ENCODE results near the gene SUB1. TPM values are rescaled to one million over a fixed set of nuclear protein-coding genes. Genes with fewer than 3 reads are reported as not detected.

The SUB1 gene
- polyA plus RNA-seq, 1 donor from 2014 or later: 688 TPM

GRCh38 chr5:32581010-32581785, 4.2 kb upstream of the SUB1 start:
- Mint-ChIP-seq H3K27me3 (no peaks in the 10 kb centered on the region), H3K4me1 (peaks cover 54 to 62% (median 61%) of the 10 kb centered on the region in 3 donors), H3K4me3 (peak overlapping the region in 2 of 4 donors; percentile 28 to 73), H3K36me3 (peaks cover 2% of the 10 kb centered on the region), H3K27ac (peak overlapping the region in 2 of 3 donors; percentile 13 to 48), H3K9me3 (no peaks in the 10 kb centered on the region)

DNA sequence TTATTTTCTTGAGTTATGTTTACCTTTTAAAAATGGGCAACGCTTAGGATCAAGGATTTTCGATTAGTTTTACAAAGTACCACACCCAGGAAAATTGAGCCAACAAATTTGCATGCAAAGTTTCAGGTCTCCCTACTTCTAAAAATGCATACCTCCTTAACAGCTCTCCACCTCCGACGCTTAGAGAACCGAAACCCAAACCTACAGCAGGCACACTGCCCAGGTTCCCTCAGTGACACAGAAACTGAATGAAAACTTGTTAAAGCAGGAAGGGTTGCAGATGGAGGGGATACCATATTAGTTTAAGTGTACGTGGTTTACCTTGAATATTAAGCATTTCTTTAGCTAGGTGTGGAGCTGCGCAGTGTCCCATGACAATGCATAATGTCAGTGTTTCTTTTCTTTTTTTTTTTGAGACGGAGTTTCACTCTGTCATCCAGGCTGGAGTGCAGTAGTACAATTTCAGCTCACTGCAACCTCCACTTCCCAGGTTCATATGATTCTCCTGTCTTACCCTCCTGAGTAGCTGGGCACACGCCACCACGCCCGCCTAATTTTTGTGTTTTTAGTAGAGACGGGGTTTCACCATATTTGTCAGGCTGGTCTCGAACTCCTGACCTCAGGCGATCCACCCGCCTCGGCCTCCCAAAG, 1.6 kb upstream of the SUB1 start:
- peaks cover 6% of the 10 kb centered on the region for H3K36me3 Mint-ChIP-seq

GRCh38 chr5:32584646-32585045, 711 bp upstream of the SUB1 start:
- peak overlapping the region; percentile 84 to 99 (median 94) for H3K27ac Mint-ChIP-seq
- peaks cover 6% of the 10 kb centered on the region for H3K36me3 Mint-ChIP-seq
- H3K27me3 Mint-ChIP-seq: no peaks in the 10 kb centered on the region
- peaks cover 55 to 72% (median 68%) of the 10 kb centered on the region in 3 donors for H3K4me1 Mint-ChIP-seq
- H3K4me3 Mint-ChIP-seq: peak overlapping the region; percentile 90 to 97 (median 97)
- H3K9me3 Mint-ChIP-seq: no peaks in the 10 kb centered on the region

More for the DNA sequence above, 1.6 kb upstream of the SUB1 start:
- Mint-ChIP-seq H3K4me3 (peak overlapping the region; percentile 77 to 90 (median 85)), H3K4me1 (peaks cover 50 to 70% (median 67%) of the 10 kb centered on the region in 3 donors), H3K27me3 (no peaks in the 10 kb centered on the region), H3K9me3 (no peaks in the 10 kb centered on the region), H3K27ac (peak overlapping the region; percentile 84 to 95 (median 94))

DNA sequence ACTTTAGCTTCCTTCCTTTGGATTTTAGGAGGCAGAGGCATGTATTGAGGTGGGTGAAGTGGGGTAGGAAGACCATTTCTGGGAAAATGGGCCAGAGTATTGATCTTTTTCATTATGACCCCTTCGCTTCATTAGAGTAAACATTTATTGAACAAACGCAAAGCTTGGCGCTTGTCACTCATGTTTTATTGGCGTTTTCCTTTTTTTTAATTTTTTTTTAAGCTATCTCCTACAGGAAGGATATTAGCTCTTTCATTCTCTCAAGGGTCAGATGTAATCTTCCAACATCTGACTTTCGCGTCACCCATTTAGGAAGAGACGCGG, 273 bp upstream of the SUB1 start:
- H3K27me3 Mint-ChIP-seq: no peaks in the 10 kb centered on the region
- H3K4me1 Mint-ChIP-seq: peaks cover 57 to 72% (median 66%) of the 10 kb centered on the region in 3 donors
- peaks cover 6% of the 10 kb centered on the region for H3K36me3 Mint-ChIP-seq
- H3K4me3 Mint-ChIP-seq: peak overlapping the region; percentile 90 to 97 (median 97)
- H3K27ac Mint-ChIP-seq: peak overlapping the region; percentile 84 to 99 (median 94)
- no peaks in the 10 kb centered on the region for H3K9me3 Mint-ChIP-seq

DNA sequence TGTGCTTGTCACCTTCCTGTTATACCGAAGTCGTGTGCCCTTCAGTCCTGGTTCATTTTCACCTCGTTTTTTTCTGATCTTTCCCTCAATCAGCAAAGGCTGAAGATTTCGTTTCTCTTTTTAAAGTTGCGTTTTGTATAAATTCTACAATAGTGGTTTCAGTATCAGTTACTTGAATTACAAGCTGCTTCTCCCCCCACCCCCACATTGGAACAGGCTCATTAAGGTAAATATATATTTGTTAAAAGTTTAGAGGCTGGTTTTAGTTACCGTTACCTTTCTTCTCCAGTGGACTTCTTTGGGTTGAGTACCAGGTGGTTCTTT, 881 bp downstream of the SUB1 start:
- no peaks in the 10 kb centered on the region for H3K27me3 Mint-ChIP-seq
- no peaks in the 10 kb centered on the region for H3K9me3 Mint-ChIP-seq
- peaks cover 51 to 65% (median 61%) of the 10 kb centered on the region in 3 donors for H3K4me1 Mint-ChIP-seq
- H3K4me3 Mint-ChIP-seq: peak overlapping the region; percentile 90 to 97 (median 97)
- peaks cover 9% of the 10 kb centered on the region for H3K36me3 Mint-ChIP-seq
- peak overlapping the region; percentile 84 to 99 (median 94) for H3K27ac Mint-ChIP-seq

DNA sequence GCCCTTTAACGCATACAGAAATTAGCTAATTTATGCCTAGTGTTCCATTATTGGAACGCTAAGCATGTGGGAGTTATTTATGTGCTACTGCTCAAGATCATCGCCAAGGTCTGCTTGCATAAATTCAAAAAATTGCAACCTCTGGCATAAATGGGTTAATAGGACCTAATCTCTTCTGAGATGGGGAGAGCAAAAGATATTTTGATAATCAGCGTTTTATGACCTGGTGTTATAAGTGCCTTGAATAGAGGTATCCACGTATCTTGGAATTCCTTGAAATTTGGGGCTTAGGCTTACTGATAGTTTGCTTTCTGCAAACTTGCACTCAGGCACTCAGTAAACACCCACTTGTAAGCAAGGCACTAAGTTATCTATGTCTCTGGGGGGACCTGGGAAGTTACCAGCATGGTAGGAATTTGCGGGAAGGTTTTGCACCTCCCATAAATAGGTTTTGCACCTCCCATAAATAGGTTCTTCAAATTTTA, 1.8 kb downstream of the SUB1 start:
- Mint-ChIP-seq H3K4me1 (peaks cover 47 to 63% (median 58%) of the 10 kb centered on the region in 3 donors), H3K27ac (no peak overlapping the region)

GRCh38 chr5:32589416-32589815, 4.1 kb downstream of the SUB1 start:
- H3K27me3 Mint-ChIP-seq: no peaks in the 10 kb centered on the region
- peak overlapping the region; percentile 31 to 85 (median 82) for H3K27ac Mint-ChIP-seq
- H3K4me1 Mint-ChIP-seq: peaks cover 38 to 59% (median 50%) of the 10 kb centered on the region in 3 donors
- peaks cover 9% of the 10 kb centered on the region for H3K36me3 Mint-ChIP-seq
- peak overlapping the region; percentile 38 to 81 (median 76) for H3K4me3 Mint-ChIP-seq
- H3K9me3 Mint-ChIP-seq: no peaks in the 10 kb centered on the region

More for the DNA sequence above, 1.8 kb downstream of the SUB1 start:
- Mint-ChIP-seq H3K4me3 (peak overlapping the region; percentile 90 to 97 (median 97)), H3K9me3 (no peaks in the 10 kb centered on the region), H3K27me3 (no peaks in the 10 kb centered on the region), H3K36me3 (peaks cover 9% of the 10 kb centered on the region)

GRCh38 chr5:32589942-32590869, 4.8 kb downstream of the SUB1 start:
- H3K9me3 Mint-ChIP-seq: no peaks in the 10 kb centered on the region
- H3K27me3 Mint-ChIP-seq: no peaks in the 10 kb centered on the region
- H3K4me3 Mint-ChIP-seq: peak overlapping the region in 3 of 4 donors; percentile 33 to 81 (median 43)
- H3K36me3 Mint-ChIP-seq: peaks cover 9% of the 10 kb centered on the region
- H3K4me1 Mint-ChIP-seq: peaks cover 30 to 52% (median 46%) of the 10 kb centered on the region in 3 donors
- peak overlapping the region; percentile 31 to 82 (median 69) for H3K27ac Mint-ChIP-seq

DNA sequence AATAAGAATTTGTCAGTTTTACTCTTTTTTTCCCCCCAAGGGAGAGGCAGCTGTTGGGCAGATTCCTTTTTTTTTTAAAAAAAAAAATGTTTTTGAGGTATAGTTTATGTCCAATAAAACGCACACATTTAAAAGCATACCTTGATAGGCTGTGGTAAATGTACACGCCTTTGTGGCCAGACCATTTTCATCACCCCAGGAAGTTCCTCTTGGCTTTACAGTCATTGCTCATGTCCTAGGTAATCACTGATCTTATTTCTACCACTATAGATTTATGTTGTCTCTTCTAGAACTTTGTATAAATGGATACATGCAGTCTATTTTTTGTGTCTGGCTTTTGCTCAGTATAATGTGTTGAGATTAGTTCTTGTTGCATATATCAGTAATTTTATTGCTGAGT, 9.8 kb downstream of the SUB1 start:
- Mint-ChIP-seq H3K4me3 (no peak overlapping the region), H3K27me3 (no peaks in the 10 kb centered on the region), H3K9me3 (no peaks in the 10 kb centered on the region), H3K36me3 (peaks cover 4% of the 10 kb centered on the region), H3K4me1 (peaks cover 30 to 44% (median 32%) of the 10 kb centered on the region in 3 donors), H3K27ac (no peak overlapping the region)

GRCh38 chr5:32597041-32597629, 11.8 kb downstream of the SUB1 start:
- peaks cover 27 to 39% (median 27%) of the 10 kb centered on the region in 3 donors for H3K4me1 Mint-ChIP-seq
- no peak overlapping the region for H3K4me3 Mint-ChIP-seq
- no peaks in the 10 kb centered on the region for H3K9me3 Mint-ChIP-seq
- peaks cover 3% of the 10 kb centered on the region for H3K36me3 Mint-ChIP-seq
- H3K27ac Mint-ChIP-seq: peak overlapping the region in 1 of 3 donors; percentile 15
- H3K27me3 Mint-ChIP-seq: no peaks in the 10 kb centered on the region

DNA sequence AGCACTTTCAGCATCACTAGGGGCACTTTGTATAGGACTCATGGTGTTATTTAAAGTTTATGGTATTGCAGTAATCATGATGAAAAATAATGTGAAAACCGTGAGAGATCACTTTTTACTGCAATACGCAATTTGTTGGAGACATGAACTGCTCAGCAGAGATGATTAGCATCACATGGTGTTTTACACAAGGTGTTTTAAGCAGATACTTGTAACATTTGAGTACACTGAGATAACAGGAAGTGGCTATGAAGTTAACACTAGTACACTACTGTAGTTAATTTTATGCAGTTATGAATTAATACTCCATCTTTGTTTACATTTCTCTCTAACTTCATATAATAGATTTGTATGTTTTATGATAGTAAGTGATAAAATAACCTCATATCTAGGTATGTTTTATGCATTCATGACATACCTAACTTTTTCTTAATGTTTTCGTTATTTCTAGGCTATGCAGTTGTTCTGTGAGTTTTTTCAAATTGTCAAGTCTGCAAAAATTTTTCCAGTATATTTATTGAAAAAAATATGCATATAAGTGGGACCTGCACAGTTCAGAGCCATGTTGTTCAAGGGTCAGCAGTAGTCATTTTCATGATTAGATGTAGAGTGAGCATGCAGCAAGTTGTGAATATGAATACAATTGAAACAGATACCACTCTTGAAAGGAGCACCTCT, 13.0 kb downstream of the SUB1 start:
- Mint-ChIP-seq H3K36me3 (peaks cover 3% of the 10 kb centered on the region), H3K27ac (no peak overlapping the region), H3K27me3 (no peaks in the 10 kb centered on the region), H3K9me3 (no peaks in the 10 kb centered on the region), H3K4me3 (no peak overlapping the region), H3K4me1 (peaks cover 24 to 28% (median 27%) of the 10 kb centered on the region in 3 donors)

DNA sequence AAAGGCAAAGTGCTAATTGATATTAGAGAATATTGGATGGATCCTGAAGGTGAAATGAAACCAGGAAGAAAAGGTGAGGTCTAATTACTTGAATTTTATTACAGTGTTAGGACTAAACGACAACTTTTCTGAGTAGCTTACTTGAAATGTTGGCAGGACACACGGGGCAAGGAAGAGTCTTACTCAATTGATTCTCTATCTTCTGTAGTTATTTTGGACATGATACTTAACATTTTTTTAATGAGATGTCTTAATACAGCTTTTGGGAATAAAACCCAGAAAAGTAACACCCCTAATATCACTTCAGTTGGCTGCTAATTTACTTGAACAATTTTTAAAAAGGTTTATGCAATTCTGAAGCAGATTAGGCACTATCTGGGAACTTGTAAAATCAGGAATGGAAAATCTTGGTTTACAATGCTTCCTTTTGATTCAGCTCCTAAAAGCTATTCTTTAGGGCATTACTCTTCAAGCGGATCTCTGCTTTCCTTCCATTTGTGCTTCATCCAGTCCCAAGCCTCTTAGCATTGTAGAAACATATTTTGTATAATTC, 13.7 kb downstream of the SUB1 start:
- no peaks in the 10 kb centered on the region for H3K9me3 Mint-ChIP-seq
- peaks cover 3% of the 10 kb centered on the region for H3K36me3 Mint-ChIP-seq
- H3K27ac Mint-ChIP-seq: no peak overlapping the region
- H3K4me3 Mint-ChIP-seq: no peak overlapping the region
- H3K27me3 Mint-ChIP-seq: no peaks in the 10 kb centered on the region
- peaks cover 20 to 24% (median 24%) of the 10 kb centered on the region in 3 donors for H3K4me1 Mint-ChIP-seq

DNA sequence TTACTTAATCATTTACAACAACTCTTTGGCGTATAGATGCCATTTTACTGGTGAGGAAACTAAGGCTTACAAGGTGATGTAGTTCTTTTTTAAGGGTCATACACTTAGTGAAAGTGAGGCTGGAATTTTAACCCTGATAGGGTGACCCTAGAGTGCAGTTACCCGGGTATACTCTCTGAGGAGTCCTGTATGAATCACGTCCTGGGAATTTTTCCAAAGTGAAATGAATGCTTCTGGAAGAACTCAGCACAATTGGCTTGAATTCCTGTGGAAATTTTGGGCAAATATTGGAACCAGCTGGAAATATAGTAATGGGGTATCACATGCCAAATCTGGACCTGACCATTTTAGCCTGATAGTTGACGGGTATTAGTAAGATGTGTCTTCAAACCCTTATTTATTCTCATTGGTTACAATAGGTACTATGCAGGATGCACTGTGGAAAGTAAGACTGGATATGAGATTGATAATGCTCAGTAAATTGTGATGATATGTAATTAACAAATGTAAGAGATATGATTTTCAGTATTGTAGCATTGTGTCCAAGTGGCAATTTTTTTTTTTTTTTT, 14.8 kb downstream of the SUB1 start:
- H3K36me3 Mint-ChIP-seq: peaks cover 3% of the 10 kb centered on the region
- no peaks in the 10 kb centered on the region for H3K9me3 Mint-ChIP-seq
- no peak overlapping the region for H3K4me3 Mint-ChIP-seq
- H3K27ac Mint-ChIP-seq: no peak overlapping the region
- H3K27me3 Mint-ChIP-seq: no peaks in the 10 kb centered on the region
- H3K4me1 Mint-ChIP-seq: peaks cover 18 to 25% (median 23%) of the 10 kb centered on the region in 3 donors
